ENCODE data around the gene LIPN.

GRCh38 chr10:88787463-88787862 lies 27.6 kb downstream of the LIPN start:
- TF ChIP-seq EZH2phosphoT487 (conservative IDR thresholded peaks at IDR 0.05; ENCODE audit: low read length) (no peak), CTCF (IDR thresholded peaks at IDR 0.05; ENCODE audit: insufficient read depth, low read length, poor library complexity, severe bottlenecking) (no peak)
